ENCODE measurements around the gene ARID3B.

DNA sequence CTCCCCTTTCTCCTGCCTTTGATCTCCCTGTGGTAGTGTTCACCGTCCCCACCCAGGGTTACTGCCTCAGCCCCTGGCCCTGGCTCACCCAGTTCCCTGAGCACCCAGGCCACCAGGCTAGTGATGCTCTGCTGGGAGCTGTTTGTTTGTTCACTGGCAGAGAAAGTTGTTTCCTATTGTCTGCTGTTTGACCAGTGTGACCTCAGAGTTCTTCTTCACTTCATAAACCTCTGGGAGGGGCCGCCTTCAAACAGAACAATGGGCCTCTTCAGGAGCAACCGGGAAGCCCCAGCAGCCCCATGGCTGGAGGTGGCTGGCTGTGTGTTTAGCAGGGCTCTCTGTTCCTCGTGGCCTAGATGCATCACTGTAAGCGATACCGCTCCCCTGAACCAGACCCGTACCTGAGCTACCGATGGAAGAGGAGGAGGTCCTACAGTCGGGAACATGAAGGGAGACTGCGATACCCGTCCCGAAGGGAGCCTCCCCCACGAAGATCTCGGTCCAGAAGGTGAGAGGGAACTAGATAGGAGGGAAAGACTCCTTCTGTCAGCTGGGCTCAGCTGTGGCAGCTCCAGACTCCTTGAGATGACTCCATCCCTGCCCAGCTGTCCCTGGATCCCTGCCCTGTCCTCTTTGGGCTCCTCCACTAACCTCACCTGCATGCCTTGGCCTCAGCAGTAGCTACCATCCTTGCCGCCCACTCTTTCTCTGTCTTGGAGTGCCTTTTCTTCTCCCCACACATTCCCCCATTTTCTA lies 78.0 kb downstream of the ARID3B start:
- TF ChIP-seq EP300 (IDR thresholded peaks at IDR 0.05) (no peak), POLR2A (IDR thresholded peaks at IDR 0.05) (no peak)
- TF ChIP-seq, protein P1, sequence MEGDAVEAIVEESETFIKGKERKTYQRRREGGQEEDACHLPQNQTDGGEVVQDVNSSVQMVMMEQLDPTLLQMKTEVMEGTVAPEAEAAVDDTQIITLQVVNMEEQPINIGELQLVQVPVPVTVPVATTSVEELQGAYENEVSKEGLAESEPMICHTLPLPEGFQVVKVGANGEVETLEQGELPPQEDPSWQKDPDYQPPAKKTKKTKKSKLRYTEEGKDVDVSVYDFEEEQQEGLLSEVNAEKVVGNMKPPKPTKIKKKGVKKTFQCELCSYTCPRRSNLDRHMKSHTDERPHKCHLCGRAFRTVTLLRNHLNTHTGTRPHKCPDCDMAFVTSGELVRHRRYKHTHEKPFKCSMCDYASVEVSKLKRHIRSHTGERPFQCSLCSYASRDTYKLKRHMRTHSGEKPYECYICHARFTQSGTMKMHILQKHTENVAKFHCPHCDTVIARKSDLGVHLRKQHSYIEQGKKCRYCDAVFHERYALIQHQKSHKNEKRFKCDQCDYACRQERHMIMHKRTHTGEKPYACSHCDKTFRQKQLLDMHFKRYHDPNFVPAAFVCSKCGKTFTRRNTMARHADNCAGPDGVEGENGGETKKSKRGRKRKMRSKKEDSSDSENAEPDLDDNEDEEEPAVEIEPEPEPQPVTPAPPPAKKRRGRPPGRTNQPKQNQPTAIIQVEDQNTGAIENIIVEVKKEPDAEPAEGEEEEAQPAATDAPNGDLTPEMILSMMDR (IDR thresholded peaks at IDR 0.05) = no peak

Measured in tibial nerve (tissue), 4 donors.